ENCODE data around the gene MEDAG.
A peak's percentile ranks its signal among the peaks of the same experiment; 100 is the strongest.

MEDAG gene

GRCh38 chr13:30905932-30906383 lies at the start of gene MEDAG:
TSS of gene MEDAG (plus strand) at chr13:30906271. CDS start at chr13:30906516, 245 bp downstream.
- DNase-seq, result no peak

GRCh38 chr13:30857018-30857417 lies 49.1 kb upstream of the MEDAG start:
- no peak for DNase-seq

GRCh38 chr13:30857636-30858035 lies 48.4 kb upstream of the MEDAG start:
- DNase-seq, result no peak

GRCh38 chr13:30859326-30859725 lies 46.7 kb upstream of the MEDAG start:
- no peak for DNase-seq

GRCh38 chr13:30861163-30861562 lies 44.9 kb upstream of the MEDAG start:
- DNase-seq, result no peak

GRCh38 chr13:30861836-30862467 lies 44.1 kb upstream of the MEDAG start:
- DNase-seq, result no peak

GRCh38 chr13:30862707-30863106 lies 43.4 kb upstream of the MEDAG start:
- DNase-seq, result no peak

- DNase-seq, result no peak
These were observed 42.8 kb upstream of the MEDAG start for GRCh38 chr13:30863231-30863630.

GRCh38 chr13:30863796-30864195 lies 42.3 kb upstream of the MEDAG start:
- no peak for DNase-seq

GRCh38 chr13:30864433-30865122 lies 41.5 kb upstream of the MEDAG start:
- no peak for DNase-seq

- DNase-seq, result peak; percentile 68
These were observed 40.7 kb upstream of the MEDAG start for GRCh38 chr13:30865123-30866049.

- DNase-seq, result no peak
These were observed 39.4 kb upstream of the MEDAG start for GRCh38 chr13:30866677-30867076.

GRCh38 chr13:30867089-30867669 lies 38.9 kb upstream of the MEDAG start:
- no peak for DNase-seq

- DNase-seq, result no peak
These were observed 37.1 kb upstream of the MEDAG start for GRCh38 chr13:30868799-30869470.

GRCh38 chr13:30869491-30869890 lies 36.6 kb upstream of the MEDAG start:
- no peak for DNase-seq

- peak; percentile 63 for DNase-seq
These were observed 35.8 kb upstream of the MEDAG start for GRCh38 chr13:30870049-30870884.

GRCh38 chr13:30870916-30871587 lies 35.0 kb upstream of the MEDAG start:
- DNase-seq, result no peak

- DNase-seq, result no peak
These were observed 34.3 kb upstream of the MEDAG start for GRCh38 chr13:30871588-30872275.

- DNase-seq, result no peak
These were observed 33.8 kb upstream of the MEDAG start for GRCh38 chr13:30872276-30872594.

GRCh38 chr13:30872685-30873461 lies 33.2 kb upstream of the MEDAG start:
- no peak for DNase-seq

Measured in stimulated activated CD4-positive, alpha-beta T cell treated with anti-CD3 and anti-CD28 coated beads, Interleukin-1b, Interleukin-23, amount 100 ng/mL, for 48 hours (primary cell).